Vagina (tissue), 2 donors: Measurements from ENCODE around the gene COL4A5.

Experiments
- CTCF ChIP-seq, 3 experiments: fragments of 450-650 bp in 2 of 3; fragments of 200-600 bp in 1 of 3; sonication (generic) in 1 of 3; IDR thresholded peaks; one replicate each; pipeline ENCODE4 v1.5.1; 2017 to 2019; ENCODE audit warnings: antibody characterized with exemption in 3 of 3, mild to moderate bottlenecking in 2 of 3, moderate library complexity in 2 of 3
- POLR2A ChIP-seq, 2 donors: fragments of 450-650 bp; IDR thresholded peaks; one replicate each; pipeline ENCODE4 v1.6.1; 2017; ENCODE audit warnings: antibody characterized with exemption in 2 of 2, mild to moderate bottlenecking in 2 of 2, moderate library complexity in 2 of 2
- POLR2AphosphoS5 ChIP-seq, 2 donors: sonication (generic); formaldehyde crosslinking; IDR thresholded peaks; one replicate each; pipeline ENCODE4 v1.9.0; 2017; ENCODE audit warnings: antibody characterized with exemption in 2 of 2, mild to moderate bottlenecking in 2 of 2, low read depth in 1 of 2; ENCODE audit not compliant: insufficient read depth in 1 of 2

GRCh38 chrX:108558217-108558616, 118.6 kb downstream of the COL4A5 start:
- TF ChIP-seq POLR2AphosphoS5 (IDR thresholded peaks at IDR 0.05; ENCODE audit: insufficient read depth in 1 of 2, low read depth in 1 of 2) (no peak), CTCF (IDR thresholded peaks at IDR 0.05) (no peak), POLR2A (IDR thresholded peaks at IDR 0.05) (no peak)
